Measurements from ENCODE around the gene PRR18. TPM values are rescaled to one million over a fixed set of nuclear protein-coding genes. Genes with fewer than 3 reads are reported as not detected.

PRR18 gene
- total RNA-seq, 3 donors from 2014 or later (not counting 1 experiment from before 2014, with no cell fraction given): not detected

DNA sequence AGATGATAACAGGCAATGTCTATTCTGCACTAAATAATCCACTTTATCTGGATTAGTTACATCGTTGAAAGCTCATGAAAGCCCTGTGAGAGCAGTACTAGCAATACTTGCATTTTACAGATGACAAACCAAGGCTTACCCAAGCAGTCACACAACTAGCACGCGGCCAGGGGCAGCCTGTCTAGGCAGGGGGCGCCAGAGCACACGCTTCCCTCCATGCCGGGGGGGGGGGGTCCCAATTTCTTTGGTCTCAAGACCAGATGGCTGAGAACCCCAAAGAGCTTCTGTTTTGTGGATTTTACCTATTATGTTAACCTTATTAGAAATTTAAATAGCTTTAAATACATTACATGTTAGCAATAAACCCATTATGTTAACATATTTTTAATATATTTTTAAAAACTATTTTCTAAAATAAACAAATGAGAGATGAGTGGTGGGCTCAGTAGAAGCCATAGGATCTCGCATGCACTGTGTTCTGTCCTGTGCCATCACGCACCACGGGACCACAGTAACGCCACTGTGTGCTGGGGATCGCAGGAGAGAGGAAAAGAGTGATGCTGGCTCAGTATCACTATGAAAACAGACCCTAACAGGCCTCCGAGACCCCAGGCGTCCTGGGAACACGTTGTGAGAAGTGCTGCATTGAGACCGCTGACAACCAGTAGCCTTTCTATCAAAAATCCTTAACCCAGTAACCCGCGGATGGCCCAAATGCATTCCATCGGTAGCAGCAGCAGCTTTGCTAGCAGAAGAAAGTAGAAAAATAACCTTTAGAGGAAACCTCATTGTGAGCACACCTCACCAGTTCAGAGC, 5.3 kb upstream of the PRR18 start:
- TF ChIP-seq, protein P1, sequence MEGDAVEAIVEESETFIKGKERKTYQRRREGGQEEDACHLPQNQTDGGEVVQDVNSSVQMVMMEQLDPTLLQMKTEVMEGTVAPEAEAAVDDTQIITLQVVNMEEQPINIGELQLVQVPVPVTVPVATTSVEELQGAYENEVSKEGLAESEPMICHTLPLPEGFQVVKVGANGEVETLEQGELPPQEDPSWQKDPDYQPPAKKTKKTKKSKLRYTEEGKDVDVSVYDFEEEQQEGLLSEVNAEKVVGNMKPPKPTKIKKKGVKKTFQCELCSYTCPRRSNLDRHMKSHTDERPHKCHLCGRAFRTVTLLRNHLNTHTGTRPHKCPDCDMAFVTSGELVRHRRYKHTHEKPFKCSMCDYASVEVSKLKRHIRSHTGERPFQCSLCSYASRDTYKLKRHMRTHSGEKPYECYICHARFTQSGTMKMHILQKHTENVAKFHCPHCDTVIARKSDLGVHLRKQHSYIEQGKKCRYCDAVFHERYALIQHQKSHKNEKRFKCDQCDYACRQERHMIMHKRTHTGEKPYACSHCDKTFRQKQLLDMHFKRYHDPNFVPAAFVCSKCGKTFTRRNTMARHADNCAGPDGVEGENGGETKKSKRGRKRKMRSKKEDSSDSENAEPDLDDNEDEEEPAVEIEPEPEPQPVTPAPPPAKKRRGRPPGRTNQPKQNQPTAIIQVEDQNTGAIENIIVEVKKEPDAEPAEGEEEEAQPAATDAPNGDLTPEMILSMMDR (IDR thresholded peaks at IDR 0.05): peak; percentile 66
- ATAC-seq: peak; percentile 95 to 100 (median 97)
- Mint-ChIP-seq H3K9me3 (no peaks in the 10 kb centered on the region), H3K4me1 (peaks cover 1 to 6% of the 10 kb centered on the region in 2 donors), H3K36me3 (no peaks in the 10 kb centered on the region), H3K4me3 (no peak overlapping the region), H3K27ac (no peak overlapping the region), H3K27me3 (ENCODE audit: low read depth in 2 of 2) (peaks cover 17% of the 10 kb centered on the region in 2 donors)
- DNase-seq: peak; percentile 45 to 77
- peaks cover 2% of the 10 kb centered on the region for H3K4me1 ChIP-seq (ENCODE audit: control insufficient read depth, insufficient read depth, low read length)
- H3K9me3 ChIP-seq (ENCODE audit: control insufficient read depth, insufficient read depth, low read length): no peaks in the 10 kb centered on the region
- H3K4me3 ChIP-seq (ENCODE audit: low read length): no peak overlapping the region
- peaks cover 6% of the 10 kb centered on the region for H3K27me3 ChIP-seq (ENCODE audit: control insufficient read depth, insufficient read depth, low read length)
- no peaks in the 10 kb centered on the region for H3K36me3 ChIP-seq (ENCODE audit: control insufficient read depth, insufficient read depth, low read length)
- intact Hi-C loops (cut with micrococcal nuclease): loop anchor here (1.0 kb wide), 2 partner anchors 69 to 87 kb away; partner anchors contain the start of gene MPC1
- WGBS (ENCODE audit: insufficient coverage): 62% methylated on average over 17 of the region's 18 CpGs
- H3K27ac ChIP-seq (ENCODE audit: low read length): no peak overlapping the region

DNA sequence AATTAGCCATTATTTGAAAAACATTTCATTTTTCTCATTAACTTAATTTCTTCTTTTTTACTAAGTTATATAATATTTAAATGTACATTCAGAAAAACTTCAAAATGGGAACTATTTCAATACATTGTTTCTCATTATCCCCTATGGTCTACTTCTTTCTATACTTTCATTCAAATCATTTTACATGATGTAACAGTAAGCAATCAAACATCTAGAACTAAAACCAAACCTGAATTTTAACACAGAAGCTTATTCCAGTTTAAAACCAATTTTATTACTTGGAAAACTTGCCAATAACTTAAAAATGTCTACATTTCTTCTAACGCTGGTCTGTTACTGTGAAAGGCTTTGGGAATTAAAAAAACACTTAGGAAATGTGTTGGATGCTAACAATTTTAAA, 4.6 kb upstream of the PRR18 start:
- Mint-ChIP-seq H3K4me3 (no peak overlapping the region), H3K36me3 (no peaks in the 10 kb centered on the region), H3K27me3 (ENCODE audit: low read depth in 2 of 2) (peaks cover 17% of the 10 kb centered on the region in 2 donors), H3K27ac (no peak overlapping the region), H3K4me1 (peaks cover 0 to 5% of the 10 kb centered on the region in 2 donors), H3K9me3 (no peaks in the 10 kb centered on the region)
- TF ChIP-seq, protein P1 (IDR thresholded peaks at IDR 0.05): no peak
- no CpG with 5 or more reads among the region's 1 CpG for WGBS (ENCODE audit: insufficient coverage)
- Histone ChIP-seq H3K36me3 (ENCODE audit: control insufficient read depth, insufficient read depth, low read length) (no peaks in the 10 kb centered on the region), H3K4me1 (ENCODE audit: control insufficient read depth, insufficient read depth, low read length) (peaks cover 7% of the 10 kb centered on the region), H3K27me3 (ENCODE audit: control insufficient read depth, insufficient read depth, low read length) (peaks cover 8% of the 10 kb centered on the region), H3K9me3 (ENCODE audit: control insufficient read depth, insufficient read depth, low read length) (no peaks in the 10 kb centered on the region), H3K27ac (ENCODE audit: low read length) (no peak overlapping the region), H3K4me3 (ENCODE audit: low read length) (no peak overlapping the region)
- DNase-seq: no peak
- no peak for ATAC-seq
- intact Hi-C loops (cut with micrococcal nuclease): loop anchor here (1.0 kb wide), 2 partner anchors 69 to 87 kb away; partner anchors contain the start of gene MPC1

DNA sequence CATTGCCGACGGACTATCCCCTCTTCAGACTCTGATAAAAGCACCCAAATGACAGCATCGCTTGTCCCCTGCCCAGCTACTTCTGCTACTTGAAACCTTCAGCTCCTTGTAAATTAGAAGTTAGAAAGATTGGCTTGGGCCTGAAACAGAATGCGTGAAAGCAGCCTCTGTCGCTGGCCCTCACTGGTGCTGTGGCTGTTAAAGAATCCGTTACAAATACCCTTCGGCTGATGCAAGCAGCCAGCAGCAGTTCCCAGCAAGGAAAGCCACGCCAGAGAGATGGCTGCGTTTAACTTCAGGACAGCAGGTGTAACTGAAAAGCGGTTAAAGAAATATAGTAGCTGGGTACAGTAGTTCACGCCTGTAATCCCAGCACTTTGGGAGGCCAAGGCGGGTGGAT, 2.4 kb upstream of the PRR18 start:
- no peak overlapping the region for H3K4me3 ChIP-seq (ENCODE audit: low read length)
- no peak overlapping the region for H3K27ac ChIP-seq (ENCODE audit: low read length)
- H3K27ac Mint-ChIP-seq: no peak overlapping the region
- H3K27me3 ChIP-seq (ENCODE audit: control insufficient read depth, insufficient read depth, low read length): peaks cover 18% of the 10 kb centered on the region
- ATAC-seq (no peak), DNase-seq (no peak)
- WGBS (ENCODE audit: insufficient coverage): 95% methylated on average over 12 of the region's 12 CpGs
- H3K9me3 Mint-ChIP-seq: no peaks in the 10 kb centered on the region
- no peaks in the 10 kb centered on the region for H3K36me3 Mint-ChIP-seq
- H3K9me3 ChIP-seq (ENCODE audit: control insufficient read depth, insufficient read depth, low read length): no peaks in the 10 kb centered on the region
- TF ChIP-seq, protein P1 (IDR thresholded peaks at IDR 0.05): no peak
- peaks cover 13% of the 10 kb centered on the region for H3K4me1 ChIP-seq (ENCODE audit: control insufficient read depth, insufficient read depth, low read length)
- H3K4me1 Mint-ChIP-seq: peaks cover 0 to 4% of the 10 kb centered on the region in 2 donors
- intact Hi-C loops (cut with micrococcal nuclease): no loop called here
- H3K4me3 Mint-ChIP-seq: no peak overlapping the region
- H3K36me3 ChIP-seq (ENCODE audit: control insufficient read depth, insufficient read depth, low read length): no peaks in the 10 kb centered on the region
- H3K27me3 Mint-ChIP-seq (ENCODE audit: low read depth in 2 of 2): peaks cover 25 to 26% of the 10 kb centered on the region in 2 donors
